T-helper 1 cell treated with Interleukin-12 subunit alpha and Interleukin-12 subunit beta and Interleukin-4 antibody, amounts not matched to agents 30 ng/mL and 1 ng/mL, for 36 hours (primary cell): ENCODE measurements around the gene ESPN. TPM values are rescaled to one million over a fixed set of nuclear protein-coding genes. Genes with fewer than 3 reads are reported as not detected.
"Not testable (repeated sequence)": the region's sequence is repeated elsewhere in the genome, so short reads cannot be mapped to it uniquely, and the experiment has no call there.

ENCODE experiments used
- intact Hi-C: fragments of 100-400 bp; cut with micrococcal nuclease; formaldehyde crosslinking; loops from one replicate; pipeline ENCODE4 v1.15.1; 2024
- total RNA-seq: library from RNA; stranded (reverse); gene quantifications from 2 replicates; pipeline ENCODE4 v1.2.3, GENCODE V29; 2022

The ESPN gene
- total RNA-seq, 1 donor from 2014 or later = 1.1 TPM

- intact Hi-C loops = not testable (repeated sequence)
These were observed 69.3 kb downstream of the ESPN start for GRCh38 chr1:6493834-6494223.

- intact Hi-C loops = no loop called here
These were observed 70.1 kb downstream of the ESPN start for GRCh38 chr1:6494627-6495026.

- intact Hi-C loops = no loop called here
These were observed 70.5 kb downstream of the ESPN start for GRCh38 chr1:6495041-6495441.

DNA sequence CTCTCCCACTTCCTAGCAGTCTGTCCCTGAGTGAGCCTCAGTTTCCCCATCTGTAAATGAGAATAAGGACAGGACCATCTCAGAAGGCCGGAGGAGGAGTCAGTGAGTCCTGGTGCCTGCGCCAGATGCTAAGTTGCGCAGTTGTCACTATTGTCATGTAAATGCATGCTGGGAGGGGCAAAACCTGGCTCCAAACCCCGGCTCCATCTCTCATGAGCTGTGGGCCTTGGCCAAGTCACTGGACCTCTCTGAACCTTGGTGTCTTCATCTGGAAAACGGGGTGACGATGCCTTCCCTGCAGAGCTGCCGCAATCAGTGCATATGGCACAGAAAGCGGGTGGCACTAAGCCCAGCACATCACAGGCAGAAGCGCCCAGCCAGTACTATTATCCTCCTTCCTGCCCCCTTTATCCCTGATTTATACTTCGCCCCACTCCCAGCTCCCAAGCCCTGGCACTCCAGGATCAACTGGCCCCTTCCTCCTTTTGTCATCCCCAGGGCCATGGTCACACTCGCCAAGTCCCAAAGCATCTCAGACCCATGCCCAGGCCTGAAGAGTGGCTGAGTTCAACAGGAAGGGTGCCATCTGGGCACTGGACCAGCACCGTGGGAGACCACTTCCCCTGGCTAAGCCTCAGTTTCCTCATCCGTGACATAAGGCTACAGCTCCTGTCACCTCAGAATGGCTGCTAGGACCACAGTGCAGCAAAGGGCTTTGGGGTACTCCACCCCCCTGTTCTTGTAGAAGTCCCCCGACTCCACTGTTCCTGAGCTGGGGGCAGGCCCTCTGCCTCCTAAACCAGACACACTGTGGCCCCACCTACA is 71.2 kb downstream of the ESPN start:
- intact Hi-C loops = no loop called here

DNA sequence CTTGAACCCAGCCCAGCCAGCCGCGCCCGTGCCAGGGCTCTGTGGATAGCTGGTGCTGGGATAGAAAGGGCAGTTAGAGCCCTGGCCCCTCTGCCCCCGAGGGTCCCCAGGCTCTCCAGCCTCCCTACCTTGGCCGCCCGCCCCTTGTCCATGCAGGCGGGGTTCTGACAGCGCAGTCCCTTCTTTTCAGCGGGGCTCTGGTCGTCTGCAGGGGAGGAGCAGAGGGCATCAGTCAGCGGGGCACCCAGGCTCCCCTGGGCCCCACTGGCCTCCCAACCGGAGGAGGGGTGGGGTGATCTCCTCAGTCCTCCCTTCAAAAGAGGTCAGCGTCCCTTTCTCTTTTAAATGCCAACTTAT is 71.8 kb downstream of the ESPN start:
- intact Hi-C loops = no loop called here

GRCh38 chr1:6496890-6497214 is 72.3 kb downstream of the ESPN start:
- intact Hi-C loops = no loop called here

DNA sequence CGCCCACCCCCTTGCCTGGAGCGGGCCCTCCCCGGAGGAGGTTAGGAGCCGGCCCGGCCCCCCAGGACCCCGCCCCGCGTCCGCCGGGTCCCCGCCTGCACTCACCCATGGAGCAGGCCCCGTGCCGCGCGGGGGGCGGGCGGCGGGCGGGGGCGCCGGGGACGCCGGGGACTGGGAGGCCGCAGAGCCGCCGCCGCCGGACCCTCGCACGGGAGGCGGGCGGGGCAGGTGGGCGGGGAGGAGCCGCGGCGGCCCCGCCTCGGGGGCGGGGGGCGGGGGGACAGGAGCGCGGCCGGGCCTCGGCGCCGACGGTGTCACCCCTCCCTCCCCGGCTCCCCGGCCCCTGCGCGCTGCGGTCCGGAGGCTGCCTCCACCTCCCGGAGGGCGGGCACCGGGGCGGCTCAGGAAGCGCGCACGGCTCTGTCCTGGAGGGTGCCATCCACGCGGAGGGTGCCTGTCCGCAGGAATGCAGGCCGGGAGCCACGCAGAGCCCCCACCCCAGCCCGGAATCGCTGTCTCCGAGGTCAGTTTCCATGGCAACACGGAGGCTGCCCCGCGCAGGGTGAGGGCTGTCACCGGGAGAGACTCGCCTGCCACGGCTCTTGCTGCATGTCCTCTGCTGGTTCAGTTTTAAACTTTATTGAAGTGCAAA is 72.8 kb downstream of the ESPN start:
- intact Hi-C loops = no loop called here

DNA sequence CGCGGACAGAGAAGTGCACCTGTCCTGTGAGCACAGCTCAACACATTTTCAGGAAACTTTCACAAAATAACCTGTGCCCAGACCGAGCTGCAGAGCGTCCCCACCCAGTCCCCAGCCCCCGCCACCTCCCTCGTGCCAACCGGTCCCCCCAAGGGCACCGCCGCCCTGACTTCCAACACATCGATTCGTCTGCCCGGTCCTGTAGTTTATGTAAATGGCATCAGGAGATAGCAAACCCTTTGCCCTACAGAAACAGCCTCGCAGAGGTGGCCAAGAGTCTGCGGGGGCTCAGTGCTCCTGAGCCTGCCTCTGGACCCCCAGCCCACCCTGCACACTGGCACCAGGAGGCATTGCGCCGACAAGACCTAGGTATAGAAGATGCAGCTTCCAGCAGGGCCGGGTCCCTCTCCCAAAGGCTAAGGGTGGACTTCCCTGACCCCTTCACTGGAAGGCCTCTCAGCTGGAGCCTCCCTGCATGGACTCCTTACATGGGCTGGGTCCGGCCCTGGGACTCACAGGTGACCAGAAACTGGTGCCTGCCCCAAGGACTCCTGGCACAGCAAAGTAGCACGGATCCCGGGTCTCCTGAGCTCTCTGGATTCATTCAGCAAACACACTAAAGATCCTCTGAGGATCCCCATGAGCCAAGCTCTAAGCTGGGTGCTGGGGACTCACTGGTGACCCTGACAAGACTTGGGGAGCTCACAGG is 73.4 kb downstream of the ESPN start:
- intact Hi-C loops = no loop called here

GRCh38 chr1:6498576-6499111 is 74.1 kb downstream of the ESPN start:
- intact Hi-C loops = no loop called here

DNA sequence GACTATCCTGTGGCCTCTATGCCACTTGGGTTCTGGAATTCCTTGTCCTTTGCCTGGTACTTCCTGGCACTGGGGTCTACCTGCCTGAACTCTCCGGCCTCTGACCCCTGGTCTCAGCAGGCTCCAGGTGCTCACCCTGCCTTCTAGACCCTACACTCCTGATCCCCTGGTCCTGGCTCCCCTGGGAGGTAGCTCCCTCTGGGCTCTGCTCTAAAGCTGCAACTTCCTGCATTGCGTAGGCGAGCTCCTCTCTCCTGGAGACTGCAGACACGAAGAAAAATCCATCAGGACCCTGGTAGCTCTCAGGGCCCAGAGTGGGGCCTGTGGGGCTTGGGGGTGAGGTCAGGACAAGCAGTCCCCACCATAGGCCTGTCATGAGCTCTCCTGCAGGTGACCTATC is 74.7 kb downstream of the ESPN start:
- intact Hi-C loops = no loop called here

- intact Hi-C loops = no loop called here
These were observed 76.1 kb downstream of the ESPN start for GRCh38 chr1:6500544-6501278.

- intact Hi-C loops = no loop called here
These were observed 76.8 kb downstream of the ESPN start for GRCh38 chr1:6501279-6501813.

- intact Hi-C loops = no loop called here
These were observed 77.7 kb downstream of the ESPN start for GRCh38 chr1:6502000-6502891.

GRCh38 chr1:6503884-6504602 is 79.5 kb downstream of the ESPN start:
- intact Hi-C loops = no loop called here

DNA sequence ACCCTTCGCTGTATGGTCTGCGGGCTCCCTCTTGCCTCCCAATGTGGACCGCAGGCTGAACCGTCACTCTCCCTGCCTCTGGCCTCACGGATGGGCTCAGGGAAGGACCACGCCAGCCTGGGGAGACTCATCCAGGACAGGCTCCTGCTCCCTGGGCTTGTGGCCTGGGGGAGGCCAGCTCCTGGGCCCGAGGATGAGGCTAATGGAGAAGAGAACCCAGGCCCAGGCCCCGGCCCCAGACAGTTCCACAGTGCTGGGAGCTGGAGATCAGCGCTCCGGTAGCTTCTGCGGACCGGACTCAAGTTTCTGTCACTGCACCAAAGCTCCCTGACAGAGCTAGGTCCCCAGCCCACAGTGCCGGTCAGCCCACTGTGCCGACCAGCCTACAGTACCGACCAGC is 80.3 kb downstream of the ESPN start:
- intact Hi-C loops = no loop called here

DNA sequence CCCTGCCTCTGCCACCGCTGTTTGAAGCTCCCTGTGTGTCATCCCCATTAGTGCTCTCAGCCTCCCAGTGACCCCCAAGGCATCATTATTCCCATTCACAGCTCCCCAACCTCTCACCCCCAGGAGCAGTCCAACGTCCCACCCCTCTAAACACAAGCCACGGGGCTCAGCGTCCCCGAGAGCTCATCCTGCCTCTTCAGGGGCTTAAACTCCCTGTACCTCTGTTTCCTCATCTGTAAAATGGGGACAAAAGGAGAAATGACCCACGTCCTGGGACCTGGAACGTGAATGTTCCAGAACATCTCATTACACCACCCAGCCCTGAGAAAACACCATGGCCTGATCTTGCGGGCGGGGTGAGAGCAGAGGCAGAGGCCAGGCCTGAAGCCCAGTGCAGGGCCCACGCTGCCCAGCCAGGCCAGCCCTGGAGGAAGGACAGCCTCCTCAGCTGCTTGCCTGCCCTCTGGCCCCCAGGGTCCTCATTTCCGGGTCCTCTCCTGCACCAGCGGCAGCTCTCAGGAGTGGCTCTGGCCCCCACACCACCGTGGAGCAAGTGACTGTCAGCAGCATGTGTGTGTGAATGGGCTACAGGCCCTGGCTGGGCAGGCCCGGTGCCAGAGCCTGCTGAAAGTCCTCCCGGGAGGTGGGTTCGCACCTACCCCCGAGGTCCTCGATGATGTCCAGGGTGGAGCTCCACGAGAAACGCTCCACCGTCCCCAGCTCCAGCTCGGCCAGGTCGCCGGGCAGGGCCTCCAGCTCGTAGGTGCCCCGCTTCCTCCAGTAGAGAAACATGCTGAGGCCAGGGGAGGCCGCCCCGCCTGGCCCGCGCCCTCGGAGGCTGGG is 81.0 kb downstream of the ESPN start:
- intact Hi-C loops = no loop called here

- intact Hi-C loops = no loop called here
These were observed 81.8 kb downstream of the ESPN start for GRCh38 chr1:6506210-6507036.

DNA sequence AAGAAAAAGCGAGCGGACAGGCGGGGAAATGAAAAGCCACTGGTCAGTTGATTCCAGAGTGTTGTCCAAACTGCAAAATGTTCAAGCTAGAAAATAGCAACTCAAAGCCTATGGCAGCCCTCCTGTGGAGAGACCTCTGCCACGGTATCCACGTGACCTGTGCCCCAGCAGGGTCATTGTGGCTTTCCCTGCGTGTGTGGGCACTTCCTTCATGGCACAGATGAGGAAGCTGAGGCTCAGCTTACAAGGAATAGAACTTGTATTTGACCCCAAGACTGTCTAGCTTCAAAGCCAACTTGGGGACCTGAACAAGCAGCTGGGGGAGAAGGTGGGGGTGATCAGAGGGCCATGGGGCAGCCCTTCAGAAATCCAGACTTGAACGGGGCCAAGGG is 82.5 kb downstream of the ESPN start:
- intact Hi-C loops = no loop called here
